ENCODE results near the gene MOBP.

The MOBP gene

GRCh38 chr3:39463269-39463668, 4.2 kb upstream of the MOBP start:
- no peak for DNase-seq (ENCODE audit: low spot score)
- H3K4me3 ChIP-seq, result no peak overlapping the region
- no peak overlapping the region for H3K27ac ChIP-seq
- no peak for TF ChIP-seq CTCF (IDR thresholded peaks at IDR 0.05)

- no peak for TF ChIP-seq CTCF (IDR thresholded peaks at IDR 0.05)
- no peak overlapping the region for H3K4me3 ChIP-seq
- H3K27ac ChIP-seq, result no peak overlapping the region
- no peak for DNase-seq (ENCODE audit: low spot score)
These were observed 492 bp upstream of the MOBP start for GRCh38 chr3:39466988-39467387.

GRCh38 chr3:39468108-39468436, 592 bp downstream of the MOBP start:
- Histone ChIP-seq H3K4me3 (no peak overlapping the region), H3K27ac (no peak overlapping the region)
- no peak for DNase-seq (ENCODE audit: low spot score)
- no peak for TF ChIP-seq CTCF (IDR thresholded peaks at IDR 0.05)

GRCh38 chr3:39469258-39469657, 1.8 kb downstream of the MOBP start:
- H3K4me3 ChIP-seq, result no peak overlapping the region
- no peak for TF ChIP-seq CTCF (IDR thresholded peaks at IDR 0.05)
- no peak overlapping the region for H3K27ac ChIP-seq
- DNase-seq (ENCODE audit: low spot score), result no peak

GRCh38 chr3:39469945-39470344, 2.5 kb downstream of the MOBP start:
- TF ChIP-seq CTCF (IDR thresholded peaks at IDR 0.05), result no peak
- DNase-seq (ENCODE audit: low spot score), result no peak
- Histone ChIP-seq H3K27ac (no peak overlapping the region), H3K4me3 (no peak overlapping the region)

GRCh38 chr3:39471652-39472051, 4.2 kb downstream of the MOBP start:
- Histone ChIP-seq H3K27ac (no peak overlapping the region), H3K4me3 (no peak overlapping the region)
- no peak for DNase-seq (ENCODE audit: low spot score)
- no peak for TF ChIP-seq CTCF (IDR thresholded peaks at IDR 0.05)

GRCh38 chr3:39473452-39474125, 6.1 kb downstream of the MOBP start:
- H3K27ac ChIP-seq, result no peak overlapping the region
- no peak for DNase-seq (ENCODE audit: low spot score)

More at GRCh38 chr3:39473452-39474125, 6.1 kb downstream of the MOBP start:
- no peak overlapping the region for H3K4me3 ChIP-seq
- TF ChIP-seq CTCF (IDR thresholded peaks at IDR 0.05), result no peak
